GM12873 (cell line): ENCODE results near the gene TMEM119.

Source experiments
- CTCF ChIP-seq: IDR thresholded peaks from 2 replicates; pipeline ENCODE4 v1.5.1; 2012; ENCODE audit warnings: low read depth, mild to moderate bottlenecking, moderate library complexity, low read length, control low read depth; ENCODE audit not compliant: insufficient read depth; ENCODE audit errors: missing control alignments

Gene TMEM119

GRCh38 chr12:108584456-108585065, 13.3 kb downstream of the TMEM119 start:
- no peak for TF ChIP-seq CTCF

DNA sequence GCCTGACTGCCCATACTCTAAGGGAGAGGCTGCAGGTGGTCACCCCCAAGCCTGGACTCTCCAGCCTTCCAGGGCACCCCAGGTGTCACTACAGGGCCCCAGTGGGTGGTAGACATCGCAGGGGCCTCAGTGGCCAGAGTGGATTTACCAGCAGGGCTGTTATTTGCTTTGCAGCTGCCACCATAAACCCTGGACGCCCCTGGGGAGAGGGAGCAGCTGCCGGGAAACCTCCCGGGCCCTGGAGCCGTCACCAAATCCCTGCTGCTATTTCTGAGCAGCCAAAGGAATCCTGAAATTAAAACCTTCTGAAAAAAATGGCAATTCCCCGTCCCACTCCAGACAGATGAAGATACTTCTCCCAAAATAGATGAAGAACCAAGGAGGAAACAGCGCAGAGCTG, 13.9 kb downstream of the TMEM119 start:
- no peak for TF ChIP-seq CTCF

DNA sequence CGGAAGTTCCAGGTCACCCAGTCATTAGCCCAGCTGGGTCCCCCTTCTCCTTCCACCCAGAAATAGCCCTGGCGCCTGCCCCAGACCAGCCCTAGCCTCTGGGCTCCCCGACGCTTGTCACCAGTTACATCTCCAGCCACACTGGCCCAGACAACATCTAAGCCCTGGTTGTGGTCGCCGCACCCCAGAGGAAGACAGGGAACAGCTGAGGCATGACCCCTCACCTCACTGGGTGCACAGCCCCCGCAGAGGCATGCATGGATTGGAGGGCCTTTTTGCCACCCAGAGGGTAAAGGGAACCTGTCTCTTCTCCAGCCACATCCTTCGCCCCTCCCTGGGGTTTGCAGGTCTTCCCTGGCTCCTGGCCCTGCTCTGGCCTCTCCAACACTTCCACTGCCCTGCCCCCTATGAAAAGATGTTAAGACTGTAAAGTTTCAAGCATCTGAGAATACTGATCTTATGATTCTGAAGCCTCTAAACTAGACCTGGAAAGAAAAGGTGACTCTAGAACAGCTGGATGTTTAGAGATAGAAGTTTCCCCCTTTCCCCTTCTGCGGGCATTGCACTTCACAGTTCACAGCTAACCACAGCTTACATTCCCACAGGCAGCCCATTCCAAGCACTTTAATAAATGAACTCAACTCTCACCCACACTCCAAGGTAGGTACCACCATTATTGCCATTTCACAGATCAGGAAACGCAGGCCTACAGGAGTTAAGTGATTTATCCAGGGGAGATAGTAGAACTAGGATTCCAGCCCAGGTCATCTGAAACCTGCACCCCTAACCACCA, 14.7 kb downstream of the TMEM119 start:
- TF ChIP-seq CTCF = no peak

DNA sequence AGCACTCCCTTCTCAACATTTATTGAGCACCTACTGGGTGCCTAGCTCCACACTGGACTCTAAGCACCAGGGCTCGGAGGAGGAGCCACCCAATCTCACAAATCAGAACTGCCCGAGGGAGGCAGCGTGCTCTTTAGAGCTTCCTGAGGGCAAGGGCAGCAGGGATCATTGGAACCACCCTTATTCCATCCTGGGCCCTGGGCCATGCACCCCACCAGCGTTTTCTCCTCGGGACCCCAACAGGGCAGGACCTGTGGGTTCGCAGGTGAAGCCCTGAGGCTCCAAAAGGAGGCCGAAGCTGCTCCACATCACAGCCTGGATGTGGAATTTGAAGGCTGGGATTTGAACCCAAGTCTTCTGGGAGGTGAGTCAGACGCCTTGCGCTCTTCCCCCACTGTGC, 15.4 kb downstream of the TMEM119 start:
- no peak for TF ChIP-seq CTCF

DNA sequence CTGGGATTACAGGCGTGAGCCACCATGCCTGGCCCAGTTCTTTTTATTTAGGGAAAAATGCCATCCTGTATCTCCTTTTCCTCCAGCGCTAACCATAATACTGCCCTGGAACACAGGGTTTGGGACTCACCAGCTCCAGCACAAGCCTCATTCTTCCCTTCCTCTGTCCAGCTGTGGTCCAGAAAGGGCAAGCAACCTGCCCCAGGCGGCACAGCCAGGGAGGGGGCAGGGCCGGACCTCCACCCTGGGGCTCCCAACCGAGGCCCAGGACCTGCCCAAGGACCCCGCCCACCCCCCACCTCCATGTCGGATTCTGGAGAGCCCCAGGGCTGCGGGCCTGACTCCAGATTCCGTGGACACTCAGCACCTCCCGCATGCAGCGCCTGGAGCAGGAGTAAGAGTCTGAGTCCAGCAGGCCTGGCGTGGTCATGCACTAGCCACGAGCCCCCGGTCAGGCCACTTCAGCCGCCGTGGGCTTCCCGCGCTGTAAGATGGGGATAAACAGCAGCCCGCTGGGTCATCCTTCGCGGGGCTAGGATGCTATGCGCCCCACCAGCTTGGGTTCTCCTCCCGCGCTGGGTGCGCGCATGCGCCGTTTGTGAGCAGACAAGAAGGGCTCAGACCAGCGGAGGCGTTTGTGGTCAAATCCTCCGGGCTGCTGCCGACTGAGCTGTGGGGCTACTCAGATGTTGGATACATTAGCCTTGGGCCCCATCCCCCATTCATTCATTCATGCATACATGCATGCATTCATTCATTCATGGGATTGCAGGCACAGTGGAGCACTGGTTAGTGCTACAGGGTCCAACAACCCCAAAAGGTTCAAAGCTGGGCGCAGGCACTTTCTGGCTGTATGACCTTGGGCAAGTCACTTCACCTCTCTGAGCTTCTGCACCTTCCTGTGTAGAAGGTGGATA, 16.3 kb downstream of the TMEM119 start:
- TF ChIP-seq CTCF = no peak

GRCh38 chr12:108580531-108580930, 17.4 kb downstream of the TMEM119 start:
- TF ChIP-seq CTCF = no peak

GRCh38 chr12:108578813-108579212, 19.1 kb downstream of the TMEM119 start:
- TF ChIP-seq CTCF = no peak
